Measurements from ENCODE around the gene CXCL13. TPM values are rescaled to one million over a fixed set of nuclear protein-coding genes. Genes with fewer than 3 reads are reported as not detected.

Gene CXCL13
- total and polyA plus RNA-seq, 2 of the 13 experiments (the other 11 are each of a cell fraction or from before 2014, with no cell fraction given): not detected

DNA sequence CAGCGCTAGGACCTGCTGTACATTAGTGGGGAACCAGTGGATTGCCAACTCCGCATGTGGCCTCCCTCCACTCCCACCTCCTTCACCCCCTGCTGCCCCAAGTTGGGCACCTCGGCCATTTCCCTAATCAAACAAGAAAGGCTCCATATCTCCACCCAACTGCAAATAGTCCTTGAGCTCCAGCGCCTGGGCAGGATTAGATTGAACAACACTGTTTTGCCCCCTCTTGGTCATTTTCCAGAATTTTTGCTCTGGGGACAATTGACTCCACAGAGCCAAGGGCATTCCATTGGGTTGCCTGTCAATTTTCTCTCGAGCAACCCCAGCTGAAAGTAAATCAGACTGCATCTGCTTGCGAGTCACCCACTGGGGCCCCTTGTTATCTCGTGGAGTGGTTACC is 29.6 kb downstream of the CXCL13 start:
- no peaks in the 10 kb centered on the region for H3K79me2 ChIP-seq (ENCODE audit: insufficient read depth, low read length)
- WGBS (ENCODE audit: low lambda C conversion rate): 37% methylated on average over 7 of the region's 7 CpGs
- no peaks in the 10 kb centered on the region for H3K27me3 ChIP-seq (ENCODE audit: control insufficient read depth in 1 of 2, insufficient read depth in 2 of 2, low read length in 2 of 2)
- POLR2A ChIA-PET: interaction anchor here (1.3 to 1.4 kb wide), 2 partner anchors 185 to 227 kb away, joined by 3 to 4 read pairs; partner anchors contain the start of gene MRPL1
- in situ Hi-C loops (cut with HindIII; ENCODE audit: extremely low pct_ligation_motif_present, low pct_unique_long_range_greater_than_20kb): no loop called here
- peak; percentile 41 for DNase-seq (ENCODE audit: low spot score)
- H3K4me3 ChIP-seq (replicated peaks in 1 of 3; ENCODE audit: insufficient read depth in 1 of 3, low read depth in 2 of 3, low read length in 3 of 3): no peak overlapping the region
- CTCF ChIA-PET (ENCODE audit: low intra/inter-chr PET ratio, low total read pairs): no interaction called here
- intact Hi-C loops (cut with micrococcal nuclease; ENCODE audit: unreplicated experiment): loop anchor here (5.0 kb wide), 1 partner anchor 62 kb away; no protein-coding TSS in a partner anchor
- H3K4me2 ChIP-seq (ENCODE audit: low read depth, low read length): peak overlapping the region; percentile 56; the same call in 1 of the 2 replicates
- H3K27ac ChIP-seq (ENCODE audit: extremely low read length, insufficient read depth, low read length): no peak overlapping the region
- no peaks in the 10 kb centered on the region for H4K20me1 ChIP-seq (ENCODE audit: insufficient read depth, low read length)
- peak; percentile 52 for ATAC-seq
- TF ChIP-seq ZNF644 (CRISPR knock-in tag; IDR thresholded peaks at IDR 0.05; ENCODE audit: low read depth) (0 out of 2 replicates have a peak, but pooled peaks have one; percentile 22), ZNF780A (CRISPR knock-in tag; IDR thresholded peaks at IDR 0.05) (no peak), SP5 (CRISPR knock-in tag; IDR thresholded peaks at IDR 0.05; ENCODE audit: borderline replicate concordance, low read depth) (peak; percentile 34; the same call in 1 of the 2 replicates)
- TF ChIP-seq, protein P1, sequence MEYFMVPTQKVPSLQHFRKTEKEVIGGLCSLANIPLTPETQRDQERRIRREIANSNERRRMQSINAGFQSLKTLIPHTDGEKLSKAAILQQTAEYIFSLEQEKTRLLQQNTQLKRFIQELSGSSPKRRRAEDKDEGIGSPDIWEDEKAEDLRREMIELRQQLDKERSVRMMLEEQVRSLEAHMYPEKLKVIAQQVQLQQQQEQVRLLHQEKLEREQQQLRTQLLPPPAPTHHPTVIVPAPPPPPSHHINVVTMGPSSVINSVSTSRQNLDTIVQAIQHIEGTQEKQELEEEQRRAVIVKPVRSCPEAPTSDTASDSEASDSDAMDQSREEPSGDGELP (IDR thresholded peaks at IDR 0.05; ENCODE audit: borderline replicate concordance, low read depth): no peak
- TF ChIP-seq, protein P2, sequence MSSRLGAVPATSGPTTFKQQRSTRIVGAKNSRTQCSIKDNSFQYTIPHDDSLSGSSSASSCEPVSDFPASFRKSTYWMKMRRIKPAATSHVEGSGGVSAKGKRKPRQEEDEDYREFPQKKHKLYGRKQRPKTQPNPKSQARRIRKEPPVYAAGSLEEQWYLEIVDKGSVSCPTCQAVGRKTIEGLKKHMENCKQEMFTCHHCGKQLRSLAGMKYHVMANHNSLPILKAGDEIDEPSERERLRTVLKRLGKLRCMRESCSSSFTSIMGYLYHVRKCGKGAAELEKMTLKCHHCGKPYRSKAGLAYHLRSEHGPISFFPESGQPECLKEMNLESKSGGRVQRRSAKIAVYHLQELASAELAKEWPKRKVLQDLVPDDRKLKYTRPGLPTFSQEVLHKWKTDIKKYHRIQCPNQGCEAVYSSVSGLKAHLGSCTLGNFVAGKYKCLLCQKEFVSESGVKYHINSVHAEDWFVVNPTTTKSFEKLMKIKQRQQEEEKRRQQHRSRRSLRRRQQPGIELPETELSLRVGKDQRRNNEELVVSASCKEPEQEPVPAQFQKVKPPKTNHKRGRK (CRISPR knock-in tag; IDR thresholded peaks at IDR 0.05): no peak
- TF ChIP-seq, protein P3, sequence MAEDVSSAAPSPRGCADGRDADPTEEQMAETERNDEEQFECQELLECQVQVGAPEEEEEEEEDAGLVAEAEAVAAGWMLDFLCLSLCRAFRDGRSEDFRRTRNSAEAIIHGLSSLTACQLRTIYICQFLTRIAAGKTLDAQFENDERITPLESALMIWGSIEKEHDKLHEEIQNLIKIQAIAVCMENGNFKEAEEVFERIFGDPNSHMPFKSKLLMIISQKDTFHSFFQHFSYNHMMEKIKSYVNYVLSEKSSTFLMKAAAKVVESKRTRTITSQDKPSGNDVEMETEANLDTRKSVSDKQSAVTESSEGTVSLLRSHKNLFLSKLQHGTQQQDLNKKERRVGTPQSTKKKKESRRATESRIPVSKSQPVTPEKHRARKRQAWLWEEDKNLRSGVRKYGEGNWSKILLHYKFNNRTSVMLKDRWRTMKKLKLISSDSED (CRISPR knock-in tag; IDR thresholded peaks at IDR 0.05): no peak
- H2AFZ ChIP-seq (ENCODE audit: low read length): no peak overlapping the region
- H3K9ac ChIP-seq (ENCODE audit: insufficient read depth, low read depth, low read length): no peak overlapping the region
- peaks cover 40% of the 10 kb centered on the region for H3K4me1 ChIP-seq (ENCODE audit: insufficient read depth, low read length)
- FAIRE-seq: no peak
- no TSS peak for BruUV-seq (replicated peaks)
- H3K36me3 ChIP-seq (replicated peaks in 1 of 2; ENCODE audit: control insufficient read depth in 1 of 2, insufficient read depth in 2 of 2, low read length in 2 of 2): no peaks in the 10 kb centered on the region
- peaks cover 12% of the 10 kb centered on the region for H3K9me3 ChIP-seq (ENCODE audit: low read length)
